Activated naive CD8-positive, alpha-beta T cell (primary cell): Measurements from ENCODE around the gene RASGRP2.

Source experiments
- H3K27ac Mint-ChIP-seq: one replicate; pipeline ENCODE4 v1.8.0; 2021; ENCODE audit warnings: mixed read lengths
- H3K27me3 Mint-ChIP-seq: one replicate; pipeline ENCODE4 v1.8.0; 2021; ENCODE audit warnings: mixed read lengths
- H3K36me3 Mint-ChIP-seq: one replicate; pipeline ENCODE4 v1.8.0; 2021; ENCODE audit warnings: mixed read lengths
- H3K4me1 Mint-ChIP-seq: one replicate; pipeline ENCODE4 v1.8.0; 2021; ENCODE audit warnings: low read depth, mixed read lengths
- H3K4me3 Mint-ChIP-seq: one replicate; pipeline ENCODE4 v1.8.0; 2021; ENCODE audit warnings: mild to moderate bottlenecking, mixed read lengths
- H3K9me3 Mint-ChIP-seq: one replicate; pipeline ENCODE4 v1.8.0; 2021; ENCODE audit warnings: low read depth, mixed read lengths

The RASGRP2 gene

DNA sequence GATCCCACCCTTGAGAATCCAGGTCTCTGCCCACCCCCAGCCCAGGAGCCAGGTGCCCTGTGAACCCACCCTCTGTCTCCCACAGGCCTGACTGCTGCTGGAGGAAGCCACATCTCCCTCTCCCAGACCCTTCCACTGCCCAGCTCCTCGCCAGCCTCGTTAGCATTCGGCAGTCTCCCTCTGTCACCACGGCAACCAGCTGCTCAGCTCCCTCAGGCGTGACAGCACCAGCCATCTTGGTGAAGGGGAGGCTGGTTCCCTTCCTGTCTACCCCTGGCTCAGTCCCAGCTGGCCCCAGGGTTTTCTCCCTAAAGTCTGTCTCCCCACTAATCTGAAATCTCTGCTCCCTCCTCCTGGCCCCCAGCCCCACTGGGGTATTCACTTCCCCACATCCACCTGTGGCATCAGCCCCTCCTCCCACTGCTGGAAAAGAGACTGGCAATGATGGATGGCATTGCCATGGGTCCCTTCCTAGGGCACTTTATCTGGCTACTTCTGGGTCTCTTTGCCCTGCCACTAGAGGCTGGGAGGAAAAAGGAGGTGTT, 49.0 kb downstream of the RASGRP2 start:
- Mint-ChIP-seq H3K36me3 (no peaks in the 10 kb centered on the region), H3K9me3 (no peaks in the 10 kb centered on the region), H3K4me1 (peaks cover 16% of the 10 kb centered on the region)

DNA sequence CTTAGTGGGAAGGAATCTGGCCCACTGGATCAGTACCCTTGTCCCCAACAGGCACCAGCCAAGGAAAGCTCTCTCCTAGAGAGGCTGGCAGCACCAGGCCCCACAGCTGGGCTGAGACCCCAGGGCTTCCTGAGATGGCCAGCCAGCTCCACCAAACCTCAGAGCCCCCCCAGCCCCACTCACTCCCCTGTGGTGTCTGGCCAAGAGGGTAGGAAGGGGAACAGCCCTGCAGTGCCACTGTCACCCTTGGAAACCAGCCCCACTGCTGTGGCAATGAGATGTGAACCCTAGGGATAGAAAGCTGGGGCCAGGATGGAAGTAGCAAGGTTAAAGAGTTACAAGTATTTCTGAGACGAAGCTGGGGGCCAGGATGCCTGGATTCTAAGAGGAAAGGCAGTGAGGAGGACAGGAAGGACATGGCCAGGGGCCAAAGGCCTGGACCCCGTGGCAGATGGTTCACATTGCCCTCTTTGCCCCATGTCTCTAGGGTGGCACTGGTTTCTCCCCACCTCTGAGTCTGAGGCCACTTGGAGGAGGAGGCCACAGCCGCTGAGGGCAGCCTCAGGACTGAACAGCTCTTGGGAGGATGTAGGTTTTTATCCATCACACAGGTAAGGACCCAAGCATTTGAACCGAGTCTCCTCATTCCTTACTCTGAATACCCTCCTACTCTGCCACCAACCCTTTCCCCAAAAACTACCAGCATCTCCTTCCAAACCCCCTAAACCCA, 49.8 kb downstream of the RASGRP2 start:
- no peaks in the 10 kb centered on the region for H3K36me3 Mint-ChIP-seq
- no peak overlapping the region for H3K27ac Mint-ChIP-seq
- peaks cover 2% of the 10 kb centered on the region for H3K27me3 Mint-ChIP-seq
- H3K4me3 Mint-ChIP-seq, result no peak overlapping the region
- peaks cover 16% of the 10 kb centered on the region for H3K4me1 Mint-ChIP-seq
- no peaks in the 10 kb centered on the region for H3K9me3 Mint-ChIP-seq

More for the DNA sequence above, 49.0 kb downstream of the RASGRP2 start:
- H3K27me3 Mint-ChIP-seq, result peaks cover 2% of the 10 kb centered on the region
- H3K27ac Mint-ChIP-seq, result no peak overlapping the region
- H3K4me3 Mint-ChIP-seq, result no peak overlapping the region

GRCh38 chr11:64692764-64693331, 51.1 kb downstream of the RASGRP2 start:
- peaks cover 2% of the 10 kb centered on the region for H3K27me3 Mint-ChIP-seq
- peaks cover 22% of the 10 kb centered on the region for H3K4me1 Mint-ChIP-seq
- peak overlapping the region; percentile 46 for H3K4me3 Mint-ChIP-seq
- H3K27ac Mint-ChIP-seq, result no peak overlapping the region
- no peaks in the 10 kb centered on the region for H3K9me3 Mint-ChIP-seq
- H3K36me3 Mint-ChIP-seq, result no peaks in the 10 kb centered on the region

DNA sequence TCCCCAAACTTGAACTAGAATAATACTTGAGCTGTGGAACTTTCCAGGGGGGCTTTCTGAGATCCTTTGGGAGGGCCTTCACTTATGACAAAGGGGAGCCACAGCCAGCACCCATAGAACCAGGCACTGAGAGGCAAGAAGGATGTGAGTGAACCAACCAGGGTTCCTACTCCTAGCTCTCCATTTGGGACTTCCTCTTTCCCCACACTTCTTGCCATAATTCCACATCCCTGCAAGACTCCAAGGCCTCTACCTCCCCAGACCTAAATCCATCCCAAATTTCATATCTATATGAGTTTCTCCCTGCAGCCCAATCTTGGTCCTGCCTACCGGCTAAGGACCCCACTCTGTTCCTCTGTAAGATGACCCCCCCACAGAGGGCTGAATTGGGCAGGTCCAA, 52.4 kb downstream of the RASGRP2 start:
- Mint-ChIP-seq H3K27me3 (peaks cover 2% of the 10 kb centered on the region), H3K27ac (no peak overlapping the region), H3K4me3 (no peak overlapping the region), H3K4me1 (peaks cover 22% of the 10 kb centered on the region), H3K9me3 (no peaks in the 10 kb centered on the region), H3K36me3 (no peaks in the 10 kb centered on the region)

- Mint-ChIP-seq H3K9me3 (no peaks in the 10 kb centered on the region), H3K27ac (no peak overlapping the region), H3K4me1 (peaks cover 22% of the 10 kb centered on the region), H3K27me3 (peaks cover 2% of the 10 kb centered on the region), H3K4me3 (no peak overlapping the region), H3K36me3 (no peaks in the 10 kb centered on the region)
Observed at GRCh38 chr11:64690235-64690634, 53.7 kb downstream of the RASGRP2 start.

GRCh38 chr11:64688534-64688982, 55.4 kb downstream of the RASGRP2 start:
- Mint-ChIP-seq H3K9me3 (no peaks in the 10 kb centered on the region), H3K4me3 (peak overlapping the region; percentile 48), H3K4me1 (peaks cover 22% of the 10 kb centered on the region), H3K27me3 (peaks cover 2% of the 10 kb centered on the region), H3K36me3 (no peaks in the 10 kb centered on the region), H3K27ac (no peak overlapping the region)

DNA sequence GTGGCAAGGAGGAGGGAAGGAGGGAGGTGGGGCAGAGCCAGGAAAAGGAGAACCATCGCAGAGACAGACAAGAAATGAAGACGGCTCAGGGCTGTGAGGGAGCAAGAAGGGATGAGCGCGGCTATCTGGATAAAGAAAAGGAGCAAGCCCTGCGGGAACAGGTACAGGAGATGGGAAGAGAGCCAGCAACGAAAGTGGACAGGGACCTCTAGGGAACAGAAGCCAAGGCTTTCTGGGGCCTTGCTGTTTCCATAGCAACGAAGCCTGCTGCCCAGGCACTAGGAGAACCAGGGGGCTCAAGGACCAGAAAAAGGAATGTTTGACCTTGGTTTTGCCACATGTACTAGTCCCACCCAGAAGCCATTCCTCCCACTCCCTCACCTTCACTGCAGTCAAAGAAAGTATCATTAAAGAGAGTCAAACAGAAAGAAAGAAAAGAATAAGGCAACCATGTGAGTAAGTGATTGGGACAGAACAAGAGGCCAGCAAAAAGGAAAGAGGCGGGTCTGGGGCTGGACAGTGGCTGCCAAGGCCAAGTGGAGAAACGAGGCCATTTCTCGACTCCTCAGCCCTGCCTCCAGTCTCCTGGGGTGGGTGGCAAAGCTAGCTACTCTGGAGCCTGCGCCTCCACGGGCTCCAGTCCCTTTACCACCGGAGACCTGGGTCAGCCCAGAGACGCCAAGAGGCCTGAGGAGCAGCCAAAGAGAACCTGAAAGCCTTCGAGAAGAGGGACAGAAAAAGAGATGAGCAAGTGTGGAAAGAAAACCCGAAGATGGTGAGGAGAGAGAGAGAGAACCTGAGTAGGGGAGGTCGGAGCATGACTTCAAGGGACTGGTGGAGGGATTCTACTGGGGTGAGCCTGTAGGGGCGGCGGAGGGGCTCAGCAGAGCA, 56.1 kb downstream of the RASGRP2 start:
- Mint-ChIP-seq H3K9me3 (no peaks in the 10 kb centered on the region), H3K4me3 (no peak overlapping the region), H3K36me3 (no peaks in the 10 kb centered on the region)

GRCh38 chr11:64687204-64687603, 56.7 kb downstream of the RASGRP2 start:
- Mint-ChIP-seq H3K9me3 (no peaks in the 10 kb centered on the region), H3K27me3 (no peaks in the 10 kb centered on the region), H3K4me3 (no peak overlapping the region), H3K4me1 (peaks cover 11% of the 10 kb centered on the region), H3K27ac (no peak overlapping the region), H3K36me3 (no peaks in the 10 kb centered on the region)

More for the DNA sequence above, 56.1 kb downstream of the RASGRP2 start:
- Mint-ChIP-seq H3K27ac (no peak overlapping the region), H3K4me1 (peaks cover 17% of the 10 kb centered on the region), H3K27me3 (peaks cover 1% of the 10 kb centered on the region)

DNA sequence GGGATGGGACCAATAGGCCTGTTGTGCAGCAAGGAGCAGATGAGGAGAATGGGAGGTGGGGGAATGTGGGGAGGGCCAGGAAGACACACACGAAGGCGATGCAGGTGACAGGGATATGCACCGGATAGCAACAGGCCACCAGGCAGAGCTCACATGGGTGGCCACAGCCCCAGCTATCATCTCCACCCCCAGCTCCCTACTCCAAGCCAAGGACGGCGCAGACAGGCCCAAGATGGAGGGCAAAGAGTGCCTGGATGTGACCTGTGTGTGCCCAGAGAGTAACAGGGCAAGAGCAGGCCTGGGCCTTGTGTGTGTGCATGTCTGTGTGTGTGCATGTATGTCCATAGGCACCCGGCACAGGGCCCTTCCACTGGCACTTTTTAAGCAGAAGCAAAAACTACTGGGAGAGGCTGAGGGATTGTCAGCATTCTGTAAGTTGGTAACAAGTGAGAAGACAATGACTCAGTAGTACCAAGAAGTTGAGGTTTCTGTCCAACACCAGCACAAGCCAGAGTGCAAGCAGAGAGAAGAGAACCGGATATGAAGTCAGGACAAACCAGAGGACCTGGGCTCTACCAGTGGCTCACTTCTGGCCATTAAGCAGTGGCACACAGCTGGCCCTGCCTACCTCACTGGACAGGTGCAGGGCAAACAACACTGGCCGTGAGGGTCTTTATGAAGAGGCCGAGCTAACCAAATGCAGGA, 57.3 kb downstream of the RASGRP2 start:
- Mint-ChIP-seq H3K4me3 (no peak overlapping the region), H3K36me3 (no peaks in the 10 kb centered on the region), H3K9me3 (no peaks in the 10 kb centered on the region), H3K27ac (no peak overlapping the region), H3K27me3 (no peaks in the 10 kb centered on the region), H3K4me1 (peaks cover 6% of the 10 kb centered on the region)

DNA sequence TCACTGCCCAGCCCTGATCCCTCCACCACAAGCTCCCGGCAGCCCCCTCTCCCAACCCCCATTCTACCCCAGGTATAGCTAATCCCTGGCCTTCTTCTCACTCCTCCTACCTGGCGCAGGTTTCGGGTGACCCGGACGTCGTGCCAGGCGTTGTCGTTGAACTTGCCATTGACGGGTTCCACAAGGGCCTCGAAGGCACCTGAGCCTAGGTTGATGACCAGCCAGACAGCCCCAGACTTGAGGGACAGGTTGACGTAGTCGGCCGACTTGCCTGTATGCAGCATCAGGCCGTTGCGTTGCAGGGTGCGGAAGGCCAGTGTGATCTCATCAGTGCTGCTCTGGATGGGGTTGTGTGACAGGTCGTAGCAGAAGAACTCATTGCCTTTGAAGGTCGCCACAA, 58.4 kb downstream of the RASGRP2 start:
- H3K36me3 Mint-ChIP-seq, result no peaks in the 10 kb centered on the region
- H3K9me3 Mint-ChIP-seq, result no peaks in the 10 kb centered on the region
- H3K4me1 Mint-ChIP-seq, result peaks cover 6% of the 10 kb centered on the region
- peaks cover 3% of the 10 kb centered on the region for H3K27me3 Mint-ChIP-seq
- no peak overlapping the region for H3K4me3 Mint-ChIP-seq
- H3K27ac Mint-ChIP-seq, result no peak overlapping the region

DNA sequence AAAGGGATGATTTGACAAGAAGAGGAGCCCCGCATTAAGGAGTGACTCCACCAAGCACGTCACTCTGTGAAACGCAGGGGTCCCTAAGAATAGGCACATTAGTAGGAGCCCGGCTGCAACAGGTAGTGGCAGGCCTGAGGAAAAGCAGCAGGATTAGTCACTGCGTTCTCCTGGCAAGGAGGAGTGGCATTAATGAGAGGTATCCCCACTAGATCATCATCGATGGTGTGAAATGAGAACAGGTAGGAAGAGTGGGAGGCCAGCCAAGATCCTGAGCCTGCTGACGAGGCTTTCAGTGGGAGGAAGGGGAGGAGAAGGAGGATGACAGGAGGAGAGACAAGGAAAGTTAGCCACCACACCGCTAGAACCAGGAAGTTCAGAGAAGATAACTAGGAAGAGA, 59.6 kb downstream of the RASGRP2 start:
- H3K27me3 Mint-ChIP-seq, result peaks cover 3% of the 10 kb centered on the region
- peaks cover 6% of the 10 kb centered on the region for H3K4me1 Mint-ChIP-seq
- no peaks in the 10 kb centered on the region for H3K9me3 Mint-ChIP-seq
- no peak overlapping the region for H3K27ac Mint-ChIP-seq
- no peak overlapping the region for H3K4me3 Mint-ChIP-seq
- H3K36me3 Mint-ChIP-seq, result no peaks in the 10 kb centered on the region

- no peaks in the 10 kb centered on the region for H3K9me3 Mint-ChIP-seq
Observed at GRCh38 chr11:64681171-64681570, 62.8 kb downstream of the RASGRP2 start.

GRCh38 chr11:64679846-64680245, 64.1 kb downstream of the RASGRP2 start:
- Mint-ChIP-seq H3K27me3 (peaks cover 3% of the 10 kb centered on the region), H3K36me3 (no peaks in the 10 kb centered on the region), H3K9me3 (no peaks in the 10 kb centered on the region), H3K4me3 (no peak overlapping the region), H3K4me1 (no peaks in the 10 kb centered on the region), H3K27ac (no peak overlapping the region)

More at GRCh38 chr11:64681171-64681570, 62.8 kb downstream of the RASGRP2 start:
- H3K4me1 Mint-ChIP-seq, result no peaks in the 10 kb centered on the region
- H3K36me3 Mint-ChIP-seq, result no peaks in the 10 kb centered on the region
- peaks cover 3% of the 10 kb centered on the region for H3K27me3 Mint-ChIP-seq
- no peak overlapping the region for H3K4me3 Mint-ChIP-seq
- H3K27ac Mint-ChIP-seq, result no peak overlapping the region

DNA sequence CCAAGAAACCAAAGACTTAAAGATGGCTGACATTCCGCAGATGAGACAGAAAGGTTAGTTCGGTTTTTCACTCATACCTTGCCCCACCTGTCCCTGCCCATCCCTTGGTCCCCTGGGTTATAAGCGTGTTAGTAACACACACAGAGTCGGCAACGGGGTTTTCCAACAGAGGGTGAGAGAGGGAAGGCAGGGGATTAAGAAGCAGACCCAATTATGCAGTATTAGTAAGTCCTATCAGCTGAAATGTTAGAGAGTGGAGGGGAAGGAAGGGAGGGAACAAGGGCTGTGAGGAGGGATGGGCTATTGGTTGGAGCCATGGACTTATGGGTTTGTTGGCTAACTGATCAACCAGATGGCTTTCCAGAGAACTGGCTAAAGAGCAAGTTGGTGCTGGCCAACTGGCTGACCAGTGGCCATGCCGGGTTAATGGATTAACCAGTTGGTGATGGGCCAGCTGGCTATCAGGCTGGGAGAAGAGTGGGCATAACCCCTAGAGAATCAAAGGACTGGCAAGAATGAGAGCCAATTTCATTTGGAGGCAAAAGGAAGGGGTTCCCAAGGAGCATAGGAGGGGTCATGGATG, 66.4 kb downstream of the RASGRP2 start:
- no peaks in the 10 kb centered on the region for H3K4me1 Mint-ChIP-seq

More for the DNA sequence above, 66.4 kb downstream of the RASGRP2 start:
- H3K27me3 Mint-ChIP-seq, result peaks cover 4% of the 10 kb centered on the region
- H3K27ac Mint-ChIP-seq, result no peak overlapping the region
- H3K9me3 Mint-ChIP-seq, result no peaks in the 10 kb centered on the region
- H3K36me3 Mint-ChIP-seq, result no peaks in the 10 kb centered on the region
- H3K4me3 Mint-ChIP-seq, result no peak overlapping the region
